HEK293 (cell line): Measurements from ENCODE around the gene ADGRF3.

Experiments
- CTCF ChIA-PET: fragments of 350-600 bp; formaldehyde crosslinking; extraction: SDS; loops from one replicate; lab custom pipeline; 2021; ENCODE audit warnings: antibody characterized with exemption; lab: Yijun Ruan, JAX
- POLR2A ChIA-PET: fragments of 300-600 bp; formaldehyde crosslinking; extraction: SDS; loops from one replicate; lab custom pipeline; 2020; ENCODE audit warnings: antibody characterized with exemption, inconsistent platforms; lab: Yijun Ruan, JAX
- H3K27ac ChIP-seq: fragments of 200-500 bp; sonication (Bioruptor generic); 2 replicates; pipeline ENCODE4 v1.5.1; 2014; ENCODE audit warnings: low read depth, low read length, control low read depth, inconsistent platforms; ENCODE audit errors: extremely low read depth
- H3K36me3 ChIP-seq, 2 experiments: fragments of 200-500 bp in 1 of 2; sonication (Bioruptor generic) in 1 of 2; 1 replicate in 1 of 2; 2 replicates in 1 of 2; pipeline ENCODE4 v1.5.1; 2014 to 2017; ENCODE audit warnings: inconsistent platforms in 2 of 2, low read length in 2 of 2; ENCODE audit not compliant: control insufficient read depth in 2 of 2, insufficient read depth in 1 of 2
- H3K4me1 ChIP-seq: fragments of 200-500 bp; sonication (Bioruptor generic); 2 replicates; pipeline ENCODE4 v1.5.1; 2014; ENCODE audit warnings: mild to moderate bottlenecking, low read length, inconsistent platforms; ENCODE audit not compliant: control insufficient read depth, insufficient read depth
- H3K4me3 ChIP-seq: 2 replicates; pipeline ENCODE4 v1.5.1; 2011; ENCODE audit warnings: low read depth, mild to moderate bottlenecking, control low read depth, low read length, moderate library complexity
- H3K9me3 ChIP-seq: fragments of 200-500 bp; sonication (Bioruptor generic); 2 replicates; pipeline ENCODE4 v1.5.1; 2014; ENCODE audit warnings: low read depth, low read length, inconsistent platforms; ENCODE audit not compliant: control insufficient read depth, insufficient read depth
- GLI2 ChIP-seq: fragments of 450-650 bp; formaldehyde crosslinking; IDR thresholded peaks from 2 replicates; pipeline ENCODE4; 2017; ENCODE audit warnings: missing biosample characterization, missing genetic modification characterization, low read depth, borderline replicate concordance
- GLIS1 ChIP-seq: fragments of 450-650 bp; formaldehyde crosslinking; IDR thresholded peaks from 2 replicates; pipeline ENCODE4 v1.5.1; 2016; ENCODE audit warnings: missing biosample characterization, missing genetic modification characterization
- GLIS2 ChIP-seq: fragments of 450-650 bp; formaldehyde crosslinking; IDR thresholded peaks from 2 replicates; pipeline ENCODE4 v1.5.1; 2016; ENCODE audit warnings: missing biosample characterization, missing genetic modification characterization
- HOXC10 ChIP-seq: sonication (generic); formaldehyde crosslinking; IDR thresholded peaks from 2 replicates; pipeline ENCODE4 v1.8.1; 2023; ENCODE audit warnings: mild to moderate bottlenecking, missing genetic modification reagents
- KLF10 ChIP-seq: fragments of 450-650 bp; IDR thresholded peaks from 2 replicates; pipeline ENCODE4 v1.5.1; 2018; ENCODE audit warnings: missing biosample characterization, mild to moderate bottlenecking, missing genetic modification characterization
- KLF17 ChIP-seq: fragments of 450-650 bp; formaldehyde crosslinking; IDR thresholded peaks from 2 replicates; pipeline ENCODE4 v1.5.1; 2016; ENCODE audit warnings: missing biosample characterization, missing genetic modification characterization
- MEIS1 ChIP-seq: sonication (generic); formaldehyde crosslinking; IDR thresholded peaks from 2 replicates; pipeline ENCODE4 v1.8.1; 2022; ENCODE audit warnings: missing genetic modification reagents, mild to moderate bottlenecking, borderline replicate concordance
- OSR2 ChIP-seq: fragments of 450-650 bp; formaldehyde crosslinking; IDR thresholded peaks from 2 replicates; pipeline ENCODE4 v1.5.1; 2016; ENCODE audit warnings: missing biosample characterization, missing genetic modification characterization
- PBX3 ChIP-seq: sonication (generic); formaldehyde crosslinking; IDR thresholded peaks from 2 replicates; pipeline ENCODE4 v1.8.1; 2022; ENCODE audit warnings: mild to moderate bottlenecking, moderate library complexity, missing genetic modification reagents
- REST ChIP-seq: fragments of 450-650 bp; formaldehyde crosslinking; IDR thresholded peaks from 2 replicates; pipeline ENCODE4 v1.5.1; 2016; ENCODE audit warnings: missing biosample characterization, missing genetic modification characterization
- SP2 ChIP-seq: fragments of 450-650 bp; formaldehyde crosslinking; IDR thresholded peaks from 2 replicates; pipeline ENCODE4 v1.5.1; 2016; ENCODE audit warnings: missing biosample characterization, missing genetic modification characterization
- SP7 ChIP-seq: fragments of 450-650 bp; formaldehyde crosslinking; IDR thresholded peaks from 2 replicates; pipeline ENCODE4 v1.5.1; 2016; ENCODE audit warnings: missing biosample characterization, missing genetic modification characterization
- ZBTB17 ChIP-seq: fragments of 450-650 bp; formaldehyde crosslinking; IDR thresholded peaks from 2 replicates; pipeline ENCODE4 v1.5.1; 2016; ENCODE audit warnings: missing biosample characterization, missing genetic modification characterization
- ZBTB20 ChIP-seq: fragments of 450-650 bp; formaldehyde crosslinking; IDR thresholded peaks from 2 replicates; pipeline ENCODE4 v1.5.1; 2016; ENCODE audit warnings: missing biosample characterization, missing genetic modification characterization
- ZBTB49 ChIP-seq: fragments of 450-650 bp; formaldehyde crosslinking; IDR thresholded peaks from 2 replicates; pipeline ENCODE4 v1.5.1; 2016; ENCODE audit warnings: missing biosample characterization, missing genetic modification characterization, low read depth
- ZNF112 ChIP-seq: fragments of 450-650 bp; formaldehyde crosslinking; IDR thresholded peaks from 2 replicates; pipeline ENCODE4 v1.5.0; 2017; ENCODE audit warnings: missing biosample characterization, missing genetic modification characterization
- ZNF19 ChIP-seq: fragments of 450-650 bp; formaldehyde crosslinking; IDR thresholded peaks from 2 replicates; pipeline ENCODE4; 2016; ENCODE audit warnings: missing biosample characterization, missing genetic modification characterization, low read depth
- ZNF214 ChIP-seq: fragments of 450-650 bp; formaldehyde crosslinking; IDR thresholded peaks from 2 replicates; pipeline ENCODE4 v1.5.1; 2017; ENCODE audit warnings: missing biosample characterization, mild to moderate bottlenecking, missing genetic modification characterization, borderline replicate concordance
- ZNF350 ChIP-seq: fragments of 450-650 bp; formaldehyde crosslinking; IDR thresholded peaks from 2 replicates; pipeline ENCODE4 v1.5.0; 2017; ENCODE audit warnings: missing biosample characterization, mild to moderate bottlenecking, missing genetic modification characterization
- ZNF366 ChIP-seq: fragments of 450-650 bp; formaldehyde crosslinking; conservative IDR thresholded peaks from 2 replicates; pipeline ENCODE4 v1.5.1; 2016; ENCODE audit warnings: missing biosample characterization, missing genetic modification characterization
- ZNF473 ChIP-seq: fragments of 450-650 bp; formaldehyde crosslinking; IDR thresholded peaks from 2 replicates; pipeline ENCODE4 v1.5.1; 2017; ENCODE audit warnings: missing biosample characterization, missing genetic modification characterization
- ZNF530 ChIP-seq: fragments of 450-650 bp; formaldehyde crosslinking; IDR thresholded peaks from 2 replicates; pipeline ENCODE4 v1.5.1; 2016; ENCODE audit warnings: low read depth, missing biosample characterization, missing genetic modification characterization
- ZNF580 ChIP-seq: fragments of 450-650 bp; formaldehyde crosslinking; IDR thresholded peaks from 2 replicates; pipeline ENCODE4 v1.5.1; 2016; ENCODE audit warnings: missing biosample characterization, missing genetic modification characterization
- ZNF596 ChIP-seq: fragments of 450-650 bp; IDR thresholded peaks from 2 replicates; pipeline ENCODE4 v1.5.0; 2018; ENCODE audit warnings: missing biosample characterization, mild to moderate bottlenecking, missing genetic modification characterization, moderate library complexity
- ZNF629 ChIP-seq: fragments of 450-650 bp; formaldehyde crosslinking; IDR thresholded peaks from 2 replicates; pipeline ENCODE4 v1.5.1; 2017; ENCODE audit warnings: missing biosample characterization, missing genetic modification characterization
- ZNF704 ChIP-seq: fragments of 450-650 bp; formaldehyde crosslinking; IDR thresholded peaks from 2 replicates; pipeline ENCODE4 v1.5.1; 2016; ENCODE audit warnings: missing biosample characterization, missing genetic modification characterization
- ZNF76 ChIP-seq: fragments of 450-650 bp; formaldehyde crosslinking; IDR thresholded peaks from 2 replicates; pipeline ENCODE4; 2016; ENCODE audit warnings: low read depth, missing biosample characterization, missing genetic modification characterization, borderline replicate concordance
- ZNF791 ChIP-seq: fragments of 450-650 bp; formaldehyde crosslinking; IDR thresholded peaks from 2 replicates; pipeline ENCODE4 v1.5.1; 2016; ENCODE audit warnings: missing biosample characterization, missing genetic modification characterization
- ZNF792 ChIP-seq: fragments of 450-650 bp; formaldehyde crosslinking; IDR thresholded peaks from 2 replicates; pipeline ENCODE4 v1.5.1; 2016; ENCODE audit warnings: missing biosample characterization, missing genetic modification characterization

The ADGRF3 gene

GRCh38 chr2:26344581-26345282, 1.9 kb downstream of the ADGRF3 start:
- Histone ChIP-seq H3K4me3 (peak overlapping the region; percentile 92), H3K9me3 (no peaks in the 10 kb centered on the region), H3K36me3 (no peaks in the 10 kb centered on the region), H3K4me1 (no peaks in the 10 kb centered on the region; the same call in 1 of the 2 replicates), H3K27ac (peak overlapping the region; percentile 75; the same call in 1 of the 2 replicates)
- ChIA-PET POLR2A (interaction anchor here (1.0 to 2.2 kb wide), 5 partner anchors 10 to 101 kb away, joined by 3 to 20 read pairs (median 3); partner anchors contain the start of genes HADHA and HADHB), CTCF (interaction anchor here (1.0 to 1.4 kb wide), 4 partner anchors 14 to 233 kb away, joined by 3 to 5 read pairs (median 4); no protein-coding TSS in a partner anchor)
- no peak for TF ChIP-seq REST (tag by site-specific recombination)
- TF ChIP-seq ZNF19 (tag by site-specific recombination) = no peak
- 0 out of 2 replicates have a peak, but pooled peaks have one; percentile 28 for TF ChIP-seq OSR2 (tag by site-specific recombination)
- TF ChIP-seq PBX3 (CRISPR knock-in tag) = no peak
- TF ChIP-seq ZNF112 (tag by site-specific recombination) = no peak
- TF ChIP-seq ZNF629 (tag by site-specific recombination) = peak; percentile 63; the same call in 1 of the 2 replicates
- TF ChIP-seq ZNF350 (tag by site-specific recombination) = no peak
- TF ChIP-seq ZNF214 (tag by site-specific recombination) = no peak
- TF ChIP-seq GLIS1 (tag by site-specific recombination) = peak; percentile 90
- no peak for TF ChIP-seq ZNF580
- no peak for TF ChIP-seq ZNF791
- TF ChIP-seq ZBTB49 (tag by site-specific recombination) = no peak
- TF ChIP-seq GLIS2 (tag by site-specific recombination) = peak; percentile 38; the same call in 1 of the 2 replicates
- TF ChIP-seq ZNF366 (tag by site-specific recombination) = 0 out of 2 replicates have a peak, but pooled peaks have one; percentile 14
- no peak for TF ChIP-seq ZNF473 (tag by site-specific recombination)
- no peak for TF ChIP-seq ZNF530 (tag by site-specific recombination)
- TF ChIP-seq ZBTB20 = no peak
- TF ChIP-seq ZBTB17 (tag by site-specific recombination) = peak; percentile 24; the same call in 1 of the 2 replicates
- 0 out of 2 replicates have a peak, but pooled peaks have one; percentile 29 for TF ChIP-seq KLF10 (tag by site-specific recombination)
- no peak for TF ChIP-seq MEIS1 (CRISPR knock-in tag)
- TF ChIP-seq KLF17 (tag by site-specific recombination) = no peak
- TF ChIP-seq GLI2 (tag by site-specific recombination) = no peak
- no peak for TF ChIP-seq ZNF792 (tag by site-specific recombination)
- no peak for TF ChIP-seq ZNF596
- TF ChIP-seq SP2 (tag by site-specific recombination) = 0 out of 2 replicates have a peak, but pooled peaks have one; percentile 19
- no peak for TF ChIP-seq HOXC10
- TF ChIP-seq ZNF76 (tag by site-specific recombination) = no peak
- TF ChIP-seq SP7 = 0 out of 2 replicates have a peak, but pooled peaks have one; percentile 26
- no peak for TF ChIP-seq ZNF704 (tag by site-specific recombination)
